Upper lobe of right lung (tissue), 1 donor: ENCODE measurements around the gene RHCG. TPM values are rescaled to one million over a fixed set of nuclear protein-coding genes. Genes with fewer than 3 reads are reported as not detected.

Experiments used
- ATAC-seq: fragments of 200-7000 bp; cut with Tn5 transposase; one replicate; pipeline ENCODE4 v1.9.1; 2020; ENCODE audit warnings: mild to moderate bottlenecking, moderate library complexity
- DNase-seq: peaks from one replicate; pipeline ENCODE4 v3.0.0-alpha.2; 2020
- H3K27ac ChIP-seq: fragments of 200-600 bp; one replicate; pipeline ENCODE4 v1.8.0; 2022
- H3K27me3 ChIP-seq: fragments of 200-600 bp; one replicate; pipeline ENCODE4 v1.8.0; 2022; ENCODE audit warnings: mild to moderate bottlenecking
- H3K36me3 ChIP-seq: fragments of 200-600 bp; one replicate; pipeline ENCODE4 v1.8.0; 2022
- H3K4me1 ChIP-seq: fragments of 200-600 bp; one replicate; pipeline ENCODE4 v1.8.0; 2022
- H3K4me3 ChIP-seq: fragments of 200-600 bp; one replicate; pipeline ENCODE4 v1.8.0; 2022; ENCODE audit warnings: mild to moderate bottlenecking
- H3K9me3 ChIP-seq: fragments of 200-600 bp; one replicate; pipeline ENCODE4 v1.8.0; 2022
- CTCF ChIP-seq: fragments of 200-600 bp; IDR thresholded peaks from one replicate; pipeline ENCODE4 v1.8.0; 2022; ENCODE audit warnings: antibody characterized with exemption
- intact Hi-C: fragments of 100-400 bp; cut with DNase I; formaldehyde crosslinking; loops from one replicate; pipeline ENCODE4 v1.11.0; 2022
- total RNA-seq: library from RNA; stranded (reverse); fragmentation: NEBNext Ultra II Directional; extraction: Animal tissue kit (Norgen Biotek cat#: 25700); gene quantifications from one replicate; pipeline ENCODE4 v1.2.1, GENCODE V29; 2021
- donor health status: DM: no; HTN: yes; CAD: no; lungs with severe emphysema.

RHCG gene
- total RNA-seq, 1 donor from 2014 or later = not detected

- Histone ChIP-seq H3K27ac (no peak overlapping the region), H3K36me3 (no peaks in the 10 kb centered on the region), H3K4me3 (no peak overlapping the region), H3K4me1 (no peaks in the 10 kb centered on the region), H3K9me3 (no peaks in the 10 kb centered on the region), H3K27me3 (peaks cover 13% of the 10 kb centered on the region)
- ATAC-seq (no peak), DNase-seq (no peak)
- no peak for TF ChIP-seq CTCF
- intact Hi-C loops = no loop called here
Observed at GRCh38 chr15:89443581-89443980, 52.8 kb downstream of the RHCG start.

- TF ChIP-seq CTCF = peak; percentile 42
- no peaks in the 10 kb centered on the region for H3K4me1 ChIP-seq
- intact Hi-C loops = no loop called here
- no peaks in the 10 kb centered on the region for H3K9me3 ChIP-seq
- DNase-seq = peak; percentile 64
- H3K27me3 ChIP-seq = peaks cover 12% of the 10 kb centered on the region
- H3K27ac ChIP-seq = no peak overlapping the region
- ATAC-seq = peak; percentile 23
- no peaks in the 10 kb centered on the region for H3K36me3 ChIP-seq
- H3K4me3 ChIP-seq = no peak overlapping the region
Observed at GRCh38 chr15:89442671-89443307, 53.6 kb downstream of the RHCG start.

- no peak for TF ChIP-seq CTCF
- DNase-seq = peak; percentile 54
- Histone ChIP-seq H3K9me3 (no peaks in the 10 kb centered on the region), H3K4me3 (no peak overlapping the region), H3K36me3 (no peaks in the 10 kb centered on the region), H3K27me3 (peaks cover 6% of the 10 kb centered on the region), H3K4me1 (no peaks in the 10 kb centered on the region), H3K27ac (no peak overlapping the region)
- ATAC-seq = no peak
- intact Hi-C loops = no loop called here
Observed at GRCh38 chr15:89442155-89442554, 54.2 kb downstream of the RHCG start.

DNA sequence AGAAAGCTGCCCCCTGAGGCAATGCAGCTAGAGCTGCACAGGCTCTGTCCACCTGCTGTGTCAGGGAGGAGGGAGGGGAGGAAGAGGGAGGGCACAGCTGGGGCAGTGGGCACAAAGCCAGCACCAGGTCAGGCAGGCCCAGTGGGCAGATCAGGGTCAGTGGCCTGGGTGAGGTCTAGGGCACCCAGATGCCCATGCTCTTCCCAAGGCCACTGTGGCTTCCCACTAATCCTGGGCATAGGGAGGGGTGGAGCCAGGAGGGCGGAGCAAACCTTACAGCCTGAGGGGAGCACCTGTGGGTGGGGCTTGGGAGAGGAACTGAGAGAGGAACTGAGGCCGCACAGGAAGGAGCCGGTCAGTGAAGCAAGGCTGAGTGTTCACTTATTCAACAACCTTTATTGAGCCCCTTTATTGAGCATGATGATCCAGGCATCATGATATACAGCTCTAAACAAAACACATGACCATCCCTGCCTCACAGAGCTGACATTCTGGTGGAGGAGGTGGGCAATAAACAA is 55.0 kb downstream of the RHCG start:
- TF ChIP-seq CTCF = no peak
- Histone ChIP-seq H3K9me3 (no peaks in the 10 kb centered on the region), H3K4me3 (no peak overlapping the region), H3K4me1 (no peaks in the 10 kb centered on the region), H3K27ac (no peak overlapping the region), H3K36me3 (no peaks in the 10 kb centered on the region), H3K27me3 (peaks cover 10% of the 10 kb centered on the region)
- intact Hi-C loops = no loop called here
- ATAC-seq = peak; percentile 32
- peak; percentile 60 for DNase-seq

DNA sequence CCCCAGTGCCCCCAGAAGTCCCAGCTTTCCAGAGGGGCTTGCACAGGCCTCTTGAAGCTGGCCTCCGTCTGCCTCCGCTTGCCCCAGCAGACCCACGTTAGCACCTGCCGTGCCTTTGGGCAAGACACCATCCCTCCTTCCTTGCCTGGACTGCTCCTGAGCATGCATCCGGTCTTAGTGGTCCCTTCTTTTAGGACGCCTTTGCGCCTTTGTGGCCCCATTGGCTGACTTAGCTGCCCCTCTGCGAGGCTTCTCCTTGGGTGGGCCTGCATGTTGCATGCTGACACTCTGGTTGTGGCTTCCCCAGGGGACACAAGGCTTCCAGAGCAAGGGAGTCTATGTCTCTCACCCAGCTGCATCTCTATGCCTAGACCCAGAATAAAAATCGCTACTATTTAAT is 56.6 kb downstream of the RHCG start:
- no peaks in the 10 kb centered on the region for H3K4me1 ChIP-seq
- ATAC-seq = no peak
- no peak overlapping the region for H3K4me3 ChIP-seq
- no peaks in the 10 kb centered on the region for H3K36me3 ChIP-seq
- DNase-seq = peak; percentile 34
- no peak overlapping the region for H3K27ac ChIP-seq
- H3K9me3 ChIP-seq = no peaks in the 10 kb centered on the region
- H3K27me3 ChIP-seq = peaks cover 15% of the 10 kb centered on the region
- TF ChIP-seq CTCF = no peak
- intact Hi-C loops = no loop called here
